Peyer's patch (tissue), 4 donors: ENCODE measurements around the gene CCDC93.

Experiments
- POLR2A ChIP-seq, 2 donors: fragments of 450-650 bp; IDR thresholded peaks; one replicate each; pipeline ENCODE4 v1.5.1; 2017; ENCODE audit warnings: antibody characterized with exemption in 2 of 2, mild to moderate bottlenecking in 2 of 2, moderate library complexity in 2 of 2
- TF ChIP-seq, protein P1 (sequence below), 6 experiments: fragments of 450-650 bp in 4 of 6; fragments of 200-600 bp in 2 of 6; sonication (generic) in 1 of 6; IDR thresholded peaks; one replicate each; pipeline ENCODE4 v1.5.1; 2017 to 2019; ENCODE audit warnings: antibody characterized with exemption in 6 of 6, mild to moderate bottlenecking in 3 of 6, moderate library complexity in 1 of 6

GRCh38 chr2:117953231-117953630, 60.6 kb downstream of the CCDC93 start:
- TF ChIP-seq, protein P1, sequence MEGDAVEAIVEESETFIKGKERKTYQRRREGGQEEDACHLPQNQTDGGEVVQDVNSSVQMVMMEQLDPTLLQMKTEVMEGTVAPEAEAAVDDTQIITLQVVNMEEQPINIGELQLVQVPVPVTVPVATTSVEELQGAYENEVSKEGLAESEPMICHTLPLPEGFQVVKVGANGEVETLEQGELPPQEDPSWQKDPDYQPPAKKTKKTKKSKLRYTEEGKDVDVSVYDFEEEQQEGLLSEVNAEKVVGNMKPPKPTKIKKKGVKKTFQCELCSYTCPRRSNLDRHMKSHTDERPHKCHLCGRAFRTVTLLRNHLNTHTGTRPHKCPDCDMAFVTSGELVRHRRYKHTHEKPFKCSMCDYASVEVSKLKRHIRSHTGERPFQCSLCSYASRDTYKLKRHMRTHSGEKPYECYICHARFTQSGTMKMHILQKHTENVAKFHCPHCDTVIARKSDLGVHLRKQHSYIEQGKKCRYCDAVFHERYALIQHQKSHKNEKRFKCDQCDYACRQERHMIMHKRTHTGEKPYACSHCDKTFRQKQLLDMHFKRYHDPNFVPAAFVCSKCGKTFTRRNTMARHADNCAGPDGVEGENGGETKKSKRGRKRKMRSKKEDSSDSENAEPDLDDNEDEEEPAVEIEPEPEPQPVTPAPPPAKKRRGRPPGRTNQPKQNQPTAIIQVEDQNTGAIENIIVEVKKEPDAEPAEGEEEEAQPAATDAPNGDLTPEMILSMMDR (IDR thresholded peaks at IDR 0.05), result no peak
- no peak for TF ChIP-seq POLR2A (IDR thresholded peaks at IDR 0.05)
